HepG2 (cell line): Measurements from ENCODE around the gene TOP2A. TPM values are rescaled to one million over a fixed set of nuclear protein-coding genes. Genes with fewer than 3 reads are reported as not detected.
A peak's percentile ranks its signal among the peaks of the same experiment; 100 is the strongest.

Source experiments
- ATAC-seq: fragments of 200-7000 bp; cut with Tn5 transposase; 3 replicates; pipeline ENCODE4 v1.9.1; 2020; ENCODE audit warnings: mild to moderate bottlenecking, moderate library complexity
- BruUV-seq: library from RNA; stranded (reverse); fragments of 400-500 nt; replicated peaks from 2 replicates; lab custom pipeline; 2021; lab: Mats Ljungman, UMichigan
- CTCF ChIA-PET: fragments of 300-600 bp; formaldehyde crosslinking; extraction: SDS; loops from one replicate; lab custom pipeline; 2021; ENCODE audit warnings: low total read pairs, inconsistent platforms, low intra/inter-chr PET ratio; lab: Yijun Ruan, JAX
- POLR2A ChIA-PET: fragments of 350-600 bp; sonication (Branson Sonifier 250); formaldehyde crosslinking; loops from one replicate; lab custom pipeline; 2020; ENCODE audit warnings: antibody characterized with exemption, inconsistent platforms; lab: Yijun Ruan, JAX
- DNase-seq: peaks from one replicate; pipeline ENCODE4 v3.0.0-alpha.2; 2015; ENCODE audit warnings: low spot score
- FAIRE-seq: peaks from 3 replicates; lab custom pipeline; 2011; peaks lifted over from hg19 to GRCh38; lab: Jason Lieb, UNC
- H2AFZ ChIP-seq: one replicate; pipeline ENCODE4 v1.6.1; 2011; ENCODE audit warnings: low read length, inconsistent platforms
- H3K27ac ChIP-seq: fragments of 300-600 bp; 3 replicates; pipeline ENCODE4 v1.8.0; 2011; ENCODE audit warnings: mixed run types, mild to moderate bottlenecking, mixed read lengths, low read length, inconsistent platforms; ENCODE audit not compliant: insufficient read depth; ENCODE audit errors: extremely low read length
- H3K27me3 ChIP-seq, 2 experiments: fragments of 200-600 bp in 1 of 2; 2 replicates in 1 of 2; 3 replicates in 1 of 2; pipeline versions ENCODE4 v1.6.0 to v1.8.0; 2011; ENCODE audit warnings: low read length in 2 of 2, mild to moderate bottlenecking in 2 of 2, moderate library complexity in 2 of 2, inconsistent platforms in 1 of 2; ENCODE audit not compliant: insufficient read depth in 2 of 2, control insufficient read depth in 1 of 2
- H3K36me3 ChIP-seq, 2 experiments: fragments of 200-600 bp in 1 of 2; replicated peaks in 1 of 2; 2 replicates in 1 of 2; 3 replicates in 1 of 2; pipeline versions ENCODE4 v1.5.1 to v1.8.0; 2011; ENCODE audit warnings: low read length in 2 of 2, inconsistent platforms in 1 of 2; ENCODE audit not compliant: insufficient read depth in 2 of 2, control insufficient read depth in 1 of 2
- H3K4me1 ChIP-seq: 2 replicates; pipeline ENCODE4 v1.5.1; 2012; ENCODE audit warnings: low read length, inconsistent platforms; ENCODE audit not compliant: insufficient read depth
- H3K4me2 ChIP-seq: 2 replicates; pipeline ENCODE4 v1.6.0; 2011; ENCODE audit warnings: low read depth, low read length, inconsistent platforms
- H3K4me3 ChIP-seq, 3 experiments: fragments of 200-600 bp in 1 of 3; sonication (generic), shearing (Covaris generic) in 1 of 3; replicated peaks in 1 of 3; 2 replicates each; pipeline ENCODE4 v1.5.1; 2011 to 2016; ENCODE audit warnings: low read length in 3 of 3, inconsistent platforms in 2 of 3, low read depth in 2 of 3, mild to moderate bottlenecking in 2 of 3, control low read depth in 1 of 3, mixed read lengths in 1 of 3; ENCODE audit not compliant: insufficient read depth in 1 of 3
- H3K79me2 ChIP-seq: one replicate; pipeline ENCODE4 v1.6.1; 2011; ENCODE audit warnings: low read length, inconsistent platforms; ENCODE audit not compliant: insufficient read depth
- H3K9ac ChIP-seq: 2 replicates; pipeline ENCODE4 v1.6.0; 2011; ENCODE audit warnings: mild to moderate bottlenecking, low read depth, low read length, inconsistent platforms; ENCODE audit not compliant: insufficient read depth
- H3K9me3 ChIP-seq: 2 replicates; pipeline ENCODE4 v1.5.1; 2012; ENCODE audit warnings: mild to moderate bottlenecking, low read length
- H4K20me1 ChIP-seq: 2 replicates; pipeline ENCODE4 v1.6.0; 2011; ENCODE audit warnings: inconsistent platforms, mild to moderate bottlenecking, low read length, moderate library complexity; ENCODE audit not compliant: insufficient read depth
- MAFF ChIP-seq: IDR thresholded peaks from 2 replicates; pipeline ENCODE4 v1.6.1; 2011; ENCODE audit warnings: low read depth, low read length, improper control_type of control experiment
- MAFK ChIP-seq, 2 experiments: IDR thresholded peaks in 1 of 2; conservative IDR thresholded peaks in 1 of 2; 2 replicates each; pipeline ENCODE4 v1.6.1; 2011; ENCODE audit warnings: improper control_type of control experiment in 2 of 2, low read length in 2 of 2
- MLLT10 ChIP-seq: sonication (generic); formaldehyde crosslinking; IDR thresholded peaks from 2 replicates; pipeline ENCODE4 v1.4.0; 2020; ENCODE audit warnings: missing genetic modification reagents
- NPAS2 ChIP-seq: sonication (generic); formaldehyde crosslinking; IDR thresholded peaks from 2 replicates; pipeline ENCODE4 v1.8.0; 2022; ENCODE audit warnings: mild to moderate bottlenecking, missing genetic modification reagents, borderline replicate concordance
- SOX5 ChIP-seq: IDR thresholded peaks from 2 replicates; pipeline ENCODE4 v1.6.1; 2016; ENCODE audit warnings: borderline replicate concordance
- TRIM24 ChIP-seq: sonication (generic); formaldehyde crosslinking; IDR thresholded peaks from 2 replicates; pipeline ENCODE4 v1.8.0; 2022; ENCODE audit warnings: mild to moderate bottlenecking, missing genetic modification reagents
- ZFP36L1 ChIP-seq: sonication (generic); formaldehyde crosslinking; IDR thresholded peaks from 2 replicates; pipeline ENCODE4 v1.8.0; 2022; ENCODE audit warnings: mild to moderate bottlenecking, missing genetic modification reagents, moderate library complexity
- ZNF225 ChIP-seq: sonication (generic); formaldehyde crosslinking; IDR thresholded peaks from 2 replicates; pipeline ENCODE4 v1.4.0; 2020; ENCODE audit warnings: mild to moderate bottlenecking, missing genetic modification reagents
- ZNF577 ChIP-seq: sonication (generic); formaldehyde crosslinking; IDR thresholded peaks from 2 replicates; pipeline ENCODE4 v1.4.0; 2020; ENCODE audit warnings: mild to moderate bottlenecking, low read depth, missing genetic modification reagents, borderline replicate concordance
- ZNF777 ChIP-seq: sonication (generic); formaldehyde crosslinking; IDR thresholded peaks from 2 replicates; pipeline ENCODE4 v1.4.0; 2020; ENCODE audit warnings: missing genetic modification reagents
- WGBS: methylation state at CpG from one replicate; pipeline ENCODE4 v1.1.6; 2017; ENCODE audit warnings: low lambda C conversion rate; 5-methylcytosine and 5-hydroxymethylcytosine counted together
- in situ Hi-C: cut with HindIII; loops from 2 replicates; pipeline ENCODE4 v1.10.0; 2017; ENCODE audit warnings: low pct_unique_long_range_greater_than_20kb; ENCODE audit not compliant: extremely low pct_ligation_motif_present
- intact Hi-C: fragments of 100-400 bp; cut with micrococcal nuclease; formaldehyde crosslinking; loops from one replicate; pipeline ENCODE4 v1.10.0; 2022; ENCODE audit not compliant: unreplicated experiment
- polyA plus RNA-seq, 8 experiments: library from polyadenylated mRNA; depleted of rRNA in 3 of 8; stranded (reverse) in 7 of 8; unstranded in 1 of 8; fragments of >200 nt; fragmentation: Illumina TruSeq in 4 of 8; extraction: Trizol in 4 of 8; gene quantifications; 2 replicates each; pipeline versions ENCODE4 v1.2.1 to v1.2.3, GENCODE V29; 2011 to 2016; ENCODE audit warnings: low read depth in 4 of 8, missing spikeins in 1 of 8, mixed read lengths in 1 of 8; ENCODE audit not compliant: insufficient read depth in 1 of 8
- total RNA-seq, 5 experiments: library from RNA; depleted of rRNA; stranded (reverse); fragments of >200 nt; fragmentation: Illumina TruSeq; extraction: Trizol; gene quantifications; 2 replicates each; pipeline ENCODE4 v1.2.3, GENCODE V29; 2016; ENCODE audit warnings: low read depth in 1 of 5

Gene TOP2A
- total and polyA plus RNA-seq, 2 of the 13 experiments (the other 11 are each of a cell fraction or from before 2014, with no cell fraction given): 108 to 327 TPM

DNA sequence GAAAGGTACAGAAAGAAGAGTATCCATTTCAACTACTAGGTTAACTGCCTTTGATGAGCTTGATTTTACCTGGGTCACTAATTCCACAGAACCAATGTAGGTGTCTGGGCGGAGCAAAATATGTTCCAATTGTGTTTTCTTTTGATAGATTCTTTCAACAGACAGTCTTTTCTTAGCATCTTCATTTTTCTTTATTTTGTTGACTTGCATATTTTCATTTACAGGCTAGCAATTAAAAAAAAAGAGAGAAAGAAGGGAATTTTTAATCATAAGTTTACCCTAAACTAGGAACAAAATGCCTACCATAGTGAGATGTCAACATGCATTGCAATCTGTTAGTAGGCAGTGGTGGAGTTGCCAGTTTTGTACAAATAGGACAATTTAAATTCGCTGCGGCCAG, 1.0 kb downstream of the TOP2A start:
- no peaks in the 10 kb centered on the region for H4K20me1 ChIP-seq
- no TSS peak for BruUV-seq
- peaks cover 0 to 24% of the 10 kb centered on the region in 2 experiments for H3K36me3 ChIP-seq
- peaks cover 36% of the 10 kb centered on the region for H3K79me2 ChIP-seq
- no peaks in the 10 kb centered on the region for H3K9me3 ChIP-seq
- FAIRE-seq (no peak), DNase-seq (no peak), ATAC-seq (no peak)
- intact Hi-C loops: loop anchor here (2.0 to 5.0 kb wide), 2 partner anchors 100 to 114 kb away; no protein-coding TSS in a partner anchor
- peaks cover 70% of the 10 kb centered on the region for H3K4me1 ChIP-seq
- ChIA-PET CTCF (interaction anchor here (2.2 kb wide), 1 partner anchor 144 kb away, joined by 6 read pairs; no protein-coding TSS in a partner anchor), POLR2A (interaction anchor here (1.8 kb wide), 2 partner anchors 27 to 1272 kb away, joined by 6 to 16 read pairs; partner anchors contain the start of gene EIF1)
- in situ Hi-C loops: loop anchor here (5.0 kb wide), 1 partner anchor 99 kb away; no protein-coding TSS in a partner anchor
- H2AFZ ChIP-seq: no peak overlapping the region
- peak overlapping the region; percentile 89 to 98 (median 96) for H3K4me3 ChIP-seq
- no peaks in the 10 kb centered on the region for H3K27me3 ChIP-seq
- H3K9ac ChIP-seq: peak overlapping the region; percentile 91
- WGBS: 22% methylated on average over 3 of the region's 3 CpGs
- TF ChIP-seq MAFK (conservative IDR thresholded peaks at IDR 0.05 in 1 of 2, IDR thresholded peaks at IDR 0.05 in 1 of 2; ENCODE audit: low read length in 2 of 2): peak; percentile 21 to 40; a peak in 2 of 4 replicates
- no peak for TF ChIP-seq SOX5 (CRISPR knock-in tag)
- no peak for TF ChIP-seq NPAS2 (CRISPR knock-in tag)
- TF ChIP-seq MLLT10 (CRISPR knock-in tag): no peak
- no peak for TF ChIP-seq ZNF577 (CRISPR knock-in tag)
- no peak for TF ChIP-seq ZNF777 (CRISPR knock-in tag)
- TF ChIP-seq MAFF: 0 out of 2 replicates have a peak, but pooled peaks have one; percentile 6
- TF ChIP-seq TRIM24: no peak
- no peak for TF ChIP-seq ZFP36L1
- no peak for TF ChIP-seq ZNF225 (CRISPR knock-in tag)
- H3K27ac ChIP-seq: peak overlapping the region; percentile 82
- peak overlapping the region; percentile 74 for H3K4me2 ChIP-seq
